Hepatic stellate cell (primary cell): Measurements from ENCODE around the gene UBAC1.
"Not testable (repeated sequence)": the region's sequence is repeated elsewhere in the genome, so short reads cannot be mapped to it uniquely, and the experiment has no call there.

Source experiments
- DNase-seq: peaks from one replicate; pipeline ENCODE4 v3.0.0; 2011; ENCODE audit warnings: low spot score

The UBAC1 gene

GRCh38 chr9:135959814-135960213, 1.4 kb downstream of the UBAC1 start:
- DNase-seq: no peak

- no peak for DNase-seq
These were observed 2.7 kb downstream of the UBAC1 start for GRCh38 chr9:135958485-135958884.

- no peak for DNase-seq
These were observed 3.7 kb downstream of the UBAC1 start for GRCh38 chr9:135957431-135957830.

- DNase-seq: no peak
These were observed 4.4 kb downstream of the UBAC1 start for GRCh38 chr9:135956802-135957174.

GRCh38 chr9:135955934-135956801, 5.0 kb downstream of the UBAC1 start:
- DNase-seq: no peak

- DNase-seq: no peak
These were observed 8.4 kb downstream of the UBAC1 start for GRCh38 chr9:135952664-135953206.

- no peak for DNase-seq
These were observed 9.1 kb downstream of the UBAC1 start for GRCh38 chr9:135951889-135952663.

- not testable (repeated sequence) for DNase-seq
These were observed 9.9 kb downstream of the UBAC1 start for GRCh38 chr9:135951310-135951709.

GRCh38 chr9:135950841-135951240, 10.3 kb downstream of the UBAC1 start:
- DNase-seq: not testable (repeated sequence)

- DNase-seq: no peak
These were observed 11.0 kb downstream of the UBAC1 start for GRCh38 chr9:135950135-135950682.

GRCh38 chr9:135949501-135950134, 11.6 kb downstream of the UBAC1 start:
- DNase-seq: no peak

- no peak for DNase-seq
These were observed 12.2 kb downstream of the UBAC1 start for GRCh38 chr9:135948968-135949367.

- no peak for DNase-seq
These were observed 12.7 kb downstream of the UBAC1 start for GRCh38 chr9:135948446-135948845.

GRCh38 chr9:135947582-135947981, 13.6 kb downstream of the UBAC1 start:
- DNase-seq: no peak

- not testable (repeated sequence) for DNase-seq
These were observed 14.1 kb downstream of the UBAC1 start for GRCh38 chr9:135947105-135947504.

- DNase-seq: no peak
These were observed 14.7 kb downstream of the UBAC1 start for GRCh38 chr9:135946392-135946994.

- no peak for DNase-seq
These were observed 15.2 kb downstream of the UBAC1 start for GRCh38 chr9:135945969-135946368.

- DNase-seq: no peak
These were observed 16.5 kb downstream of the UBAC1 start for GRCh38 chr9:135944444-135945252.

- not testable (repeated sequence) for DNase-seq
These were observed 17.6 kb downstream of the UBAC1 start for GRCh38 chr9:135943604-135944003.

- DNase-seq: no peak
These were observed 19.7 kb downstream of the UBAC1 start for GRCh38 chr9:135941288-135941995.
